Stimulated activated CD8-positive, alpha-beta memory T cell treated with anti-CD3 and anti-CD28 coated beads, Interleukin-4, amount 100 ng/mL, for 1 hour (primary cell): ENCODE data around the gene CACNA1H.
"Not testable (repeated sequence)": the region's sequence is repeated elsewhere in the genome, so short reads cannot be mapped to it uniquely, and the experiment has no call there.

ENCODE experiments used
- DNase-seq, 2 donors: peaks; one replicate each; pipeline ENCODE4 v3.0.0-alpha.2; 2020; ENCODE audit warnings: low read depth in 2 of 2, low spot score in 1 of 2

Gene CACNA1H

GRCh38 chr16:1224558-1224957, 71.7 kb downstream of the CACNA1H start:
- DNase-seq = no peak

- DNase-seq = no peak
Observed at GRCh38 chr16:1225051-1225451, 72.1 kb downstream of the CACNA1H start, which contains the start of gene TPSG1. Gene TPSG1 (minus strand): TSS chr16:1225268. CDS start chr16:1225252, 16 bp downstream.

- not testable (repeated sequence) for DNase-seq
Observed at GRCh38 chr16:1225728-1226311, 72.9 kb downstream of the CACNA1H start.

GRCh38 chr16:1226692-1227091, 73.8 kb downstream of the CACNA1H start:
- DNase-seq = not testable (repeated sequence)

GRCh38 chr16:1228227-1228626, 75.3 kb downstream of the CACNA1H start:
- DNase-seq = not testable (repeated sequence)

- DNase-seq = not testable (repeated sequence)
Observed at GRCh38 chr16:1229476-1229875, 76.6 kb downstream of the CACNA1H start.

GRCh38 chr16:1230084-1230470, 77.2 kb downstream of the CACNA1H start, which contains the start of gene TPSB2:
Gene TPSB2 (minus strand): TSS chr16:1230184. CDS start chr16:1229951, 233 bp downstream.
- DNase-seq = not testable (repeated sequence)

- not testable (repeated sequence) for DNase-seq
Observed at GRCh38 chr16:1230471-1231212, 77.7 kb downstream of the CACNA1H start.

- not testable (repeated sequence) for DNase-seq
Observed at GRCh38 chr16:1231301-1231700, 78.4 kb downstream of the CACNA1H start.

- DNase-seq = not testable (repeated sequence)
Observed at GRCh38 chr16:1232049-1232748, 79.3 kb downstream of the CACNA1H start.

- not testable (repeated sequence) for DNase-seq
Observed at GRCh38 chr16:1236659-1237058, 83.8 kb downstream of the CACNA1H start.

GRCh38 chr16:1237990-1238389, 85.1 kb downstream of the CACNA1H start:
- DNase-seq = no peak

- not testable (repeated sequence) for DNase-seq
Observed at GRCh38 chr16:1238909-1239308, 86.0 kb downstream of the CACNA1H start.

- DNase-seq = not testable (repeated sequence)
Observed at GRCh38 chr16:1239575-1239974, 86.7 kb downstream of the CACNA1H start.

GRCh38 chr16:1240436-1240835, 87.5 kb downstream of the CACNA1H start, which contains the start of gene TPSAB1:
Gene TPSAB1 (plus strand): TSS chr16:1240705. CDS start chr16:1240939, 234 bp downstream.
- DNase-seq = not testable (repeated sequence)

- DNase-seq = not testable (repeated sequence)
Observed at GRCh38 chr16:1241081-1241480, 88.2 kb downstream of the CACNA1H start.

- DNase-seq = not testable (repeated sequence)
Observed at GRCh38 chr16:1243363-1243762, 90.5 kb downstream of the CACNA1H start.

- DNase-seq = not testable (repeated sequence)
Observed at GRCh38 chr16:1243907-1244850, 91.3 kb downstream of the CACNA1H start.

GRCh38 chr16:1244881-1245280, 92.0 kb downstream of the CACNA1H start:
- DNase-seq = no peak

GRCh38 chr16:1245452-1246020, 92.6 kb downstream of the CACNA1H start:
- no peak for DNase-seq
